SW 1271 (cell line): ENCODE data around the gene PPFIA1.

Source experiments
- DNase-seq, 2 experiments: peaks; one replicate each; lab custom pipeline; 2025; lab: John Stamatoyannopoulos, UW

Gene PPFIA1

DNA sequence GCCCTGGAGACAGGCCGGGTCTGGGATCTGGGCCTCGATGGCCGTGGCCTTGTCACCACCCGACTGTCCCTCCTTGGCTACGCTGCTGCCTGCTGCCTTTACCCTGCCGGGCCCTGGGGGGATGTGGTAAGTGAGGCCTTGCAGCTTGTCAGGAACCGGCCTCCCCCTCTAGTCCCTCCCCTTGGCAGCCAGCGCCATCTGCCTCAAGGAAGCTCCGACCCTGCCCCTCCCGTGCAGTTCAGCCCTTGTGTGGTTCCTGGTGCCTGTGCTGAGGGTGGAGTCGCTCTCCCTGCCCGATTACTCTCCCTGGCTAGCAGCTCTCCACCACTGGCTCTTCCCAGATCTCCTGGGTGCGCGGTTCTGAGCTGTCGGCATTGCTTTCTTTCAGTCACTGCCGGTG lies 161.6 kb downstream of the PPFIA1 start:
- no peak for DNase-seq

DNA sequence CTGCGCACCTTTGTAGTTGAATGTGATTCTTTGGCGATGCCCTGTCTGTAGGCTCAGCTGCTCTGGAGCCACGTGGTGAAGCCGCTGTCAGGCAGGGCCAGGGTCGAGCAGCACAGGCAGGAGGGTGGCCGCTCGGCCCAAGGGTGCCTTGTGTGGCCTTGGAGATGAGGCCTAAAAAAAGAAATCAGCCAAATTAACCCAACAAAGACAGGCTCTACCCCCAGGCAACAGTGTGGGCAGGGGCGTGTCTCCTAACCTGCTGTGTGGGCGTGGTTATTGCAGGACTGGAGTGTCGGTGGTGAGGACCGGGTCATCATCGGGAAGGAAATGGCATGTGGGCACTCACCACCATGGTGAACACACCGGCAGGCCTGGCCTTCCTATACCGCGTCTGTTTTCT lies 162.1 kb downstream of the PPFIA1 start:
- no peak for DNase-seq

DNA sequence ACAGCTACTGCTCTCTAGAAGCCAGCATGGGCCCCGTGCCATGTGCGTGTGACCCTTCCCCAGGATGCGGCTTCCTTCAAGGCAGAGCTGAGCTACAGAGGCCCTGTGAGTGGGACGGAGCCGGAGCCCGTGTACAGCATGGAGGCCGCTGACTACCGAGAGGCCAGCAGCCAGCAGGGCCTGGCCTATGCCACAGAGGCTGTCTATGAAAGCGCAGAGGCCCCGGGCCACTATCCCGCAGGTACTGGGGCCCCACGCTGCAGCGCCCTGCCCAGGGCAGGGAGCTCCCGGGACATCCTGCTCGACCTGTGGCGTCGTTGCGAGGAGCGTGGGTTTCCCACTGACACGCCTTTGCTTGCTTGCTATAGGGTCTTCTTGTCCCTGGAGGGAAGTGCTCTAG lies 162.5 kb downstream of the PPFIA1 start:
- no peak for DNase-seq

DNA sequence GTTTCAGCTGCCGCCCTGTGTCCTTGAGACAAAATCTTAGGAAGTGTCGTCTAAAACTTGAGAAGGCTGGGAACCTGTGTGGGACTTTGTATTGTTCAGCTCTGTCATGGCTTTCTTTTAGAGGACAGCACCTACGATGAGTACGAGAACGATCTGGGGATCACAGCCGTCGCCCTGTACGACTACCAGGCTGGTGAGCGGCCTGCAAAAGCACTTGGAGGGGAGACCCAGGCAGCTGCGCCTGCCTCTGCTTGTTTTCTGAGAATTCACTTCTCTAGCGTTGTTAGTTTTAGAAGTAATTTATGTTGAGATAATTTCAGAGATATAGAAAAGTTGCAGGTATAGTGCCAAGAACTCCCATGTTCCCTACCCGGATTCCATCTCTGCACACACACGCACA lies 163.0 kb downstream of the PPFIA1 start:
- no peak for DNase-seq
